Esophagus muscularis mucosa (tissue), 3 donors: ENCODE results near the gene TRAK2.

Source experiments
- CTCF ChIP-seq, 3 experiments: fragments of 200-600 bp in 2 of 3; fragments of 450-650 bp in 1 of 3; sonication (generic) in 2 of 3; IDR thresholded peaks; one replicate each; pipeline ENCODE4 v1.5.1; 2017 to 2019; ENCODE audit warnings: antibody characterized with exemption in 3 of 3, mild to moderate bottlenecking in 2 of 3, moderate library complexity in 1 of 3
- EP300 ChIP-seq: sonication (generic); formaldehyde crosslinking; IDR thresholded peaks from one replicate; pipeline ENCODE4 v1.6.1; 2017; ENCODE audit warnings: antibody characterized with exemption

GRCh38 chr2:201448061-201448460 lies 3.2 kb downstream of the TRAK2 start:
- TF ChIP-seq EP300 (no peak), CTCF (IDR thresholded peaks at IDR 0.05) (no peak)
